HG02798 (cell line): Measurements from ENCODE around the gene CHMP3.
"Not testable (repeated sequence)": the region's sequence is repeated elsewhere in the genome, so short reads cannot be mapped to it uniquely, and the experiment has no call there.

Experiments
- ATAC-seq: cut with Tn5 transposase; IDR thresholded peaks from one replicate; pipeline ENCODE4 v1.9.1; 2021; ENCODE audit warnings: mild to moderate bottlenecking; ENCODE audit not compliant: unreplicated experiment, poor library complexity

CHMP3 gene

GRCh38 chr2:86513948-86514660, 49.1 kb downstream of the CHMP3 start:
- ATAC-seq, result no peak

GRCh38 chr2:86512892-86513291, 50.4 kb downstream of the CHMP3 start:
- ATAC-seq, result no peak

DNA sequence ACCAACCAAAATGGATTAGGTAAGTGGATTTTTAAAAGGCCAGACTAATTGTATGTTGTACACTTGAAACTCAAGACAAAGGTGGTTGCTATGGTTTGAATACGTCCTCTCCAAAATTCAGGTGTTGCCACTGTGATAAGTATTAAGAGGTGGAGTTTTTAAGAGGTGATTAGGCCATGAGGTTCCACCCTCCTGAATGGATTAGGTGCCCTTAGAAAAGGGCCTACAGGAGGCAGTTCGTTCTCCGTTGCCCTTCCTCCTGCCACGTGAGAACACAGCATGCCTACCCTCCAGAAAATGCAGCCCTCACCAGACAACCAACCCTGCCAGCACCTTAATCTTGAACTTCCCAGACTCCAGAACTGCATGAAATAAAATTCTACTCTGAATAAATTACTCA, 51.2 kb downstream of the CHMP3 start:
- ATAC-seq, result no peak

- no peak for ATAC-seq
These were observed 52.8 kb downstream of the CHMP3 start for GRCh38 chr2:86510436-86510933.

GRCh38 chr2:86507600-86507999, 55.6 kb downstream of the CHMP3 start:
- ATAC-seq, result no peak

DNA sequence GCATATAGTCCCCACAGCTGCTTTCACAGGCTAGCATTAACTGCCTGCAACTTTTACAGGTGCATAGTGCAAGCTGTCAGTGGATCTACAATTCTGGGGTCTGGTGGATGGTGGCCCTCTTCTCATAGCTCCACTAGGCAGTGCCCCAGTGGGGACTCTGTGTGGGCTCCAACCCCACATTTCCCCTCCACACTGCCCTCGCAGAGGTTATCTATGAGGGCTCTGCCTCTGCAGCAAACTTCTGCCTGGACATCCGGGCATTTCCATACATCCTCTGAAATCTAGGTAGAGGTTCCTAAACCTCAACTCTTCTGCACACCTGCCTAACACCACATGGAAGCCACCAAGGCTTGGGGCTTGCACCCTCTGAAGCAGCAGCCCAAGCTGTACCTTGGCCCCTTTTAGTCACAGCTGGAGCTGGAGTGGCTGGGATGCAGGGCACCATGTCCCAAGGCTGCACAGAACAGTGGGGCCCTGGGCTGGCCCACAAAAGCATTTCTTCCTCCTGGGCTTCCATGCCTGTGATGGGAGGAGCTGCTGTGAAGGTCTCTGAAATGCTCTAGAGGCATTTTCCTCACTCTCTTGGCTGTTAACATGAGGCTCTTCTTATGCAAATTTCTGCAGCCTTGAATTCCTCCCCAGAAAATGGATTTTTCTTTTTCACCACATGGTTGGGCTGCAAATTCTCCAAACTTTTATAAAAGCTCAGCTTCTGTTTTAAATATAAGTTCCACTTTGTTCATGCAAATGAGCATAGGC, 62.7 kb downstream of the CHMP3 start:
- no peak for ATAC-seq

- ATAC-seq, result no peak
These were observed 63.9 kb downstream of the CHMP3 start for GRCh38 chr2:86499326-86499725.

DNA sequence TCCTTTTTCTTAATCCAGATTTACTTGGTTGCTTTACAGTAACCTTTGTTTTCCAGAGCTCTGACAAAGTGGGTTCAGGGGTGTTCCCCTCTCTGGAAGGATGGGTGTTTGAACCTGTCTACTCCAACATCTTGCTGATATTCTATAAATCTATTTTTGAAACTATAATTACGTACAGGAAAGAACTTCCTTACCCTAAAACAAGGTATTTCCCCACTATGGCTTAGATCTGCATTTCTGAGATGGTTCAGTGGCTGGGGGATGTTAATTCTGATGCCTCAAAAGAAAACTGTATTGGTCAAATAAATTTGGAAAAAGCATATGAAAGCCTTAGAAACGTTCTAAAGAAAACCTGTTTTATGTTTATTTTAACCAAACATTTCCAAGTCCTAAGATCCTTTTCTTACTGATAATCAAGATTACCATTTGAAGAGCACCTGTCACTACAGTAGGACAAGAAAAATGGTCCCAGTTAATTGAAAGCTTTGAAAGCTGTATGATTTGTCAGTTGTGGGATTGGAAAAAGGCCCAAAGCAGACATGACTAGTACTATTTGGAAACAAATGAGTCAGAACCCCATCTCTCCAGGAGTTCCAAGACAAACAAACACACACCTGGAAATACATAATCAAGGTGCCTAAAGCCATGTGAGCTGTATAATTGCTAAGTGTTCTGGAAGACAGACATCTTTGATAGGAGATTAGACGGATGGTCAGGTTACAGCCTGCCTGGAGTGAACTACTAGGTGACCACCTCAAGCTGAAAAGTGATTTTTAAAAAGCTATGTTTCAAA, 64.6 kb downstream of the CHMP3 start:
- no peak for ATAC-seq

DNA sequence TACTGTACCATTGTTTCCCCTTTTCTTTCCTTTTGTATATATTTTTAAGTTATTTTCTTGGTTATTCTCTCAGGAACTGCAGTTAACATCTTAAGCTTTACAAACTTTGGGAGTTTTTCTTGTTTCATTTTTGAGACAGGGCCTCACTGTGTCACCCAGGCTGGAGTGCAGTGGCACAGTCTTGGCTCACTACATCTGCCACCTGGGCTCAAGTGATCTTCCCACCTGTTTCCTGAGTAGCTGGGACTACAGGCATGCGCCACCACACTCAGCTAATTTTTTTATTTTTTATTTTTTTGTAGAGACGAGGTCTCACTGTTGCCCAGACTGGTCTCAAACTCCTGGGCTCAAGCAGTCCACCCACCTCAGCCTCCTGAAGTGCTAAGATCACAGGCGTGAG, 66.9 kb downstream of the CHMP3 start:
- ATAC-seq, result not testable (repeated sequence)

DNA sequence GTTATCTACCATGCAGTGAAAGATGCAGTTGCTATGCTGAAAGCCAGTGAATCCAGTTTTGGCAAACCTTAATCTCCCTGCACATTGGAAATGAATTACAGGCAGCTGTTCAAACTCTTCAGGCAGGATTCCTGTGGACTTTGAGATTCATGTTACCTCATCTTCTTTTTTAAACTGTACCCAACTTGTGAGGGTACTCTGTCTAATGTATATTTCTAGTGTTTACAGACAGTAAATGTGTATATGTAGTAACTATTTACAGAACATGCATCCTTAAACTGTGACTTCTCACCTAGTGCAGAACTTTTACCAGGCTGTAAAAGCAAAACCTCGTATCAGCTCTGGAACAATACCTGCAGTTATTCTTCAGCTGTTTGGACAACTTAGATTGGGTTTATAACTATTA, 71.2 kb downstream of the CHMP3 start:
- ATAC-seq, result no peak

DNA sequence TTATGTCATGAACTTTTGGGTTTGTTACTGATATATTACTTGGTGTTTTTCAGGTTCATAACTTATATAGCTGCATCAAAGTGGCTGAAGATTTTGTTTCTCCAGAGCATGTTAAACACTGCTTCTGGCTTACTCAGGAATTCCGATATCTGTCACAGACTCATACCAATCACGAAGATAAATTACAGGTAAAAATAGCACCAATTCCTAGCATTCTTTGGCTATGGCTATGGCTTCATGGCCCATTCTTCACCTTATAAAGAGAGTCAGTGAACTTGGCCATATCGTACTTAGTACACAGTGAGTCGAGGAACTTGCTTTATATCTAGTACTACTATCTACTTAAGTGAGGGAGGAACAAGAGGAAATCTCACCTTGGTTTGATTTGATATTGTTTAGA, 72.2 kb downstream of the CHMP3 start:
- no peak for ATAC-seq

DNA sequence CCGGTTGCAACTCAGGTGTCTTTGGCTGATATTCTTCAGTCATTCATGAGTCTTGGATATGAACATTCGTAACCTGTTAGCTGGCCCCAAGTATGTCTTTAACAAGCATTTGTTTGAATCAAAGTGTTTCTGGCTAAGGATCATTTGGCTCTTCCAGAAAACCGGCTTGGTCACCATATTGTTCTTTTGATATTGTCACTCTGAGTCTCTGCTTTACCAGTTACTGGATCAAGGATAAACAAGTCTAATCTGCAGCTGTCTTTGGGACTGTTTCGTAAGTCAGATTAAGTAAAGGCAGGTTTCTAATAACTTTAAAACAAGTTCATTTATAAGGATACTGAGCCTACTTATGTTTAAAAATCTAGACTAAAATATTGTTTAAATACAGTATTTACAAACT, 73.0 kb downstream of the CHMP3 start:
- ATAC-seq, result no peak

DNA sequence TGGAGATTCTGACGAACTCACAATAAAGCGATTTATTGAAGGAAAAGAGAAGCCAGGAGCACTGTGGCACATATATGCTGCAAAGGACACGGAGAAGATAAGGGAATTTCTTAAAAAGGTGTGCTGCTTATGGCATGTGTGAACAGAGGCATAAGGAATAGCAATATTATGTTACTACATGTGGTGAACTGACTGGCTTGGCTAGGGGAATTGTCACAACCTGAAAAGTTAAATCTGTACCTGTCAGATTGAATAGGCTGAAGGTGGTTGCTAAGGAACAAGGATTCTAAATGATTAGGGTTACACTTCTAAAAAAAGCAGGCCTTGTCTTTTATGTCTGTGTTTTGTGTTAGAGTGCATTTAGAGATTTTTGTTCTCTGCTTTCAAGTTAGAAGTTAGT, 73.7 kb downstream of the CHMP3 start:
- ATAC-seq, result no peak

- no peak for ATAC-seq
These were observed 74.5 kb downstream of the CHMP3 start for GRCh38 chr2:86488561-86489250.

- no peak for ATAC-seq
These were observed 76.2 kb downstream of the CHMP3 start for GRCh38 chr2:86487062-86487461.

DNA sequence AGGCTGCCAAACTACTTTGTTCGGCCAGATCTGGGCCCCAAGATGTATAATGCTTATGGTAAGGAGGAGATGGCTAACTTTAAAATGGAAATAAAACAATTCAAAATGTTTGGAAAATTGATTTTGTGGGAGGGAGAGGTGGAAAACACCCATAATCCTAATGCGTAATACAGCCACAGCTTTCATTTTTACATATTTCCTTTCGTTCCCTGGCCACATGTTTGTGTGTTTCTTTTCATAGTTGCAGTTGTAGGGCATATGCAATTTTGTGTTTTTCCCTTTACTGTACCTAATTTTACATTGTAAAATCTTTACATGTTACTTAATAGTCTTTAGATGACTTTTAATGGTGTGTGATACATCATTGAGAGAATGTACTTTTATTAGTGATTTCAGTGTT, 77.4 kb downstream of the CHMP3 start:
- no peak for ATAC-seq

DNA sequence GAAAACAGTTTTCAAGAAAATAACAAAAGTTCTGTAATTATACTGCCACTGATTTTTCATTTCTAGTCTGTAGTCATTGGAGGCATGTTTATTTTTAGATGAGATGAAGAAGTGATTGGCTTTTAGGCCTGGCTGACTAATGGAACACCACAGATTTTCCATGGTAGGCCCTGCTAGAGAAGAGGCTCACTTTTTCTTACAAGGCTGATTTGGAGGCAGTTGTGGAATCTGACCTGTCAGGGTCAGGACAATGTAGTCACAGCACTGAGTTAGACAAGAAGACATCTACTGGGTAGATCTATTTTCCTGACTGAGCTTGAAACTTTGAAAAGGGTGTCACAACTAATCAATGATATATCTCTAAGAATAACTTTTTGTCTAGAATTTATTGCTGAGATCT, 78.1 kb downstream of the CHMP3 start:
- ATAC-seq, result no peak

DNA sequence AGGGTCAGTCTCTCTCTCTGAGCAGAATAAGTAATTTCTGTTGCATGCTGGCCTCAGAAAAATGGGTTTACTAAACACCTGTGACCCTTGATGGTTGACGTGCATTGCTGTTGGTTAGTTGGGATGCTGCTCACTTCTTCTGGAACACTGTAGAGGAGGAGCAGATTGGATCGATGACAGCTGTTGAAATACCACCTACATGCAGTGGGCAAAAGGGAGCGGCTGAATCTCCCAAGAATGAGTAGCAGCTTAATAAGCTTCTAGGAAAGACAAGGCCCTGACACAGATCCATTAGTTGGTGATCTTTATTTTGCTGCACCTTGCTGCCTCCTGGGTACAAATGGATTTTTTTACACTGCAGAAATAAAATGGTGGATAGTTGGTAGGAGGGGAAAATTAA, 78.9 kb downstream of the CHMP3 start:
- ATAC-seq, result no peak

GRCh38 chr2:86482034-86482433, 81.2 kb downstream of the CHMP3 start:
- no peak for ATAC-seq

- no peak for ATAC-seq
These were observed 83.1 kb downstream of the CHMP3 start for GRCh38 chr2:86480105-86480504.
